ENCODE measurements around the gene SIK3.
A peak's percentile ranks its signal among the peaks of the same experiment; 100 is the strongest.

SIK3 gene

DNA sequence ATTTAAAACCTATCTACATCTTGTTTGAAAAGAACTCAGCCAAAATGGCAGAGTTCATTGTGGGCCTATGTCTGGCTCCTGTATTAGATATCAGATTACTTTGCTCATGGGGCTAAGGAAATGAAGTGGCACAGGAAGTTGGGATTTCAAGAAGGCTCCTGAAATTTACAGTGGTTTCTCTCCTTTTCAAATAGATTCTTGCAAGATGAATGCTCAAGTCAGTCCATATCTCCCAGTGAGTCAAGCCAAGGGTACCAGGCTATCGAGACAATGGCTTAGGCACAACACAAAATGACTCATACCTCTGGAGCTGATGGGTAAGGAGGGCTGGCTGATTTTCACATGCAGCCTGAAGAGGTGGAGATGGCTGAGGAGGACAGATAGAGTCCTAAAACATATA, 236.7 kb downstream of the SIK3 start:
- no peak for FAIRE-seq

DNA sequence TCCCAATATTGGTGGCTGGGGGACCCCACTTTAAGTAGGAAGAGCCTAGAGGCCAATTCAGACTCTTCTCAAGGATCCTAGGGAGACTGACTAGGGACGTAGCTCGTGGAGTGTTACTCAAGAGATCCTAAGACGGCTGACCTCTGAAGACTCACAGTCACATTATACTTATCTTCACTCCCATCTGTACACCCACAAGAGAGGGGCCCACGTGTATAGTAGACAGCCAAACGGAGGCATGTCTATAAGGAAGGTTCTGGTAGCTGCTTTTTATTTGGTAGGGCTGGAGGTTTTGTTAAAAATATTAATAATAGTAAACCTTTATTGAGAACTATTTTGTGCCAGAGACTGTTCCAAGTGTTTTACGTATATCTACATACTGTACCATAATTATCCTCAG, 237.9 kb downstream of the SIK3 start:
- no peak for FAIRE-seq

DNA sequence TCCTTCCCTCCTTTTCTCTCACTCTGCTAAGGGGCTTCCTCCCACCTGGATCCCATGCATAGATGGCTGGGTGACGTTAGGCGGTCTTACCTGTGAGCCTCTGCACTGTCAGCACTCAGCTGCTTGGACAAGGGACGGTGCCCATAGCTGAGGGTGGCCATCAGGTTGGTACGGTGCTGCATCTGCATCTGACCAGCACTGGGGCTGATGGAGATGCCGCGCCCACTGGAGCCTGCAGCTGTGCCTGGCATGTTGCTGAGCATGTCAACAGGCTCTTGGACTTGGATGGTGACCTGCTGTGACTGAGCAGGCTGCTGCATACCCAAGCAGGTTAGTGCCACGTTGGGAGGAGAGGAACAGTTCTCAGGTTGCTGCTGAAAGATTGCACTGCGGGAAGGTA, 239.1 kb downstream of the SIK3 start:
- no peak for FAIRE-seq

DNA sequence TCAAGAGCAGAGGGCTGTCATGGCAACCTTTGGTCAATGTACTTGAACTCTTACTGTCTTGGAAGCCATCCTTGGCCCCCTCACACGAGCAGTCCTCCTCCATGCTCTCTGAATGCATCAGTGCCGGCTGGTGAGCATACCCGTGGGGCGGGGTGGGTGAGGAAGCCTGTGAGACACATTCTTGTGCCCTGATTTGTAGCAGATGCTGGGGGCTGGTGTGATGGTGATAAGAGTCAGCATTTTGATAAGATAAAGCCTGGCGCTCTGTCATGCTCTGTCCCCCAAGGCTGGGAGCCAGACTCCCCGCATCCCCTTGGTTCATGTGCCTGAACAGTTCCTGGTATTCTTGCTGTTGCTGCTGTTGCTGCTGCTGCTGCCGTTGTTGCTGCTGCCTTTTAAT, 240.3 kb downstream of the SIK3 start:
- FAIRE-seq, result no peak

DNA sequence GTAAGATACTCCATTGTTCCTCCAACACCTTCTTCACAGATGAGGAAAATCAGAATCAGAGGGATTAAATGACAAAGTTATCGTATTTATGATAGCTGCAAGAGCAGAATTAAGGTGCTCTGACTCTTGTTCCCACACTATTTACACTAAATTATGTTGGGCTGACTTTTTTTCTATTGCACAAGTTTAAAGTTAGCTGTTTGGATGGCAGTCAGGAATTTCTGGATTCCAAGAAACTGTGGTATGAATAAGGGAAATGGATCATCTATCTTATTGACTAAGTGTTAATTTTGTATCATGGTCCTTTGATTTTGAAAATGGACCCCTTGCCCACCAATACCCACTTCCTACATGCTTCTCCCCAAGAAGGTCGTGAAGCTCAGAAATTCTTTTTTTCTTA, 240.9 kb downstream of the SIK3 start:
- no peak for FAIRE-seq

DNA sequence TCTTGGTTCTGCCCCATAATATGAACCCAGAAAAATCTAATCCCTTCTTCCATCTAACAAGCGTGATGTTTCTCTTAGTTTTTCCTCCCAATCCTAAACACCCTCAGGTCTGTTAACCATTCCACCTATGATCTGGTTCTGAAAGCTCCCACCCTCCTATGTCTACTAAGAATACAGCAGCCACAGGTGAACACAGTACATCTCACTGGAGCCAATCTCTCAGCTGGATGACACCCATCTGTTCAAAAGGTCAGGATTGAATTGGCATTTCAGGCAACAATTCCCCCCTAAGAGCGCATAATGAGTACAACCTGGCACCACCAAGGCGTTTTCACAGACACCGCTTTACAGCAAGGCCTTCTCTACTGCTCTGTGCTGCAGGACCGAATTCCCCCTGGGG, 241.8 kb downstream of the SIK3 start:
- FAIRE-seq, result no peak

DNA sequence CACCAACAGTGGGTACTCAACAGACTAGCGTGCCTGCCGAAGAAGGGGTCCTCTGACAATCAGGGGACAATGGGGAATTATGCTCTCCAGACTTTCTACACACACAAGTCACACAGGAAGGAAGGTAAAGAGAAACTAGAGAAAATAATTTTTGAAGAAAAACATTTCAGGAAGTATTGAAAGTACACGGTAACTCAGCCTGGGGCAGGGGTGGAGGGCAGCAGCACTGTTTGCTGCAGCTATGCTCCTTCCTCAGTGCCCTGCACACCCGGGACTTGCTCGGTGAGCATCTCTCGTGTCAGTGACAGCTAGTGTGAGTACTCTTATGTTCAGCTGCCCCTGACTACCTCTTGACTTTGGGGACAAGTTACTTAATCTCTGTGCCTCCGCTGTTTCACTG, 242.8 kb downstream of the SIK3 start:
- FAIRE-seq, result no peak

DNA sequence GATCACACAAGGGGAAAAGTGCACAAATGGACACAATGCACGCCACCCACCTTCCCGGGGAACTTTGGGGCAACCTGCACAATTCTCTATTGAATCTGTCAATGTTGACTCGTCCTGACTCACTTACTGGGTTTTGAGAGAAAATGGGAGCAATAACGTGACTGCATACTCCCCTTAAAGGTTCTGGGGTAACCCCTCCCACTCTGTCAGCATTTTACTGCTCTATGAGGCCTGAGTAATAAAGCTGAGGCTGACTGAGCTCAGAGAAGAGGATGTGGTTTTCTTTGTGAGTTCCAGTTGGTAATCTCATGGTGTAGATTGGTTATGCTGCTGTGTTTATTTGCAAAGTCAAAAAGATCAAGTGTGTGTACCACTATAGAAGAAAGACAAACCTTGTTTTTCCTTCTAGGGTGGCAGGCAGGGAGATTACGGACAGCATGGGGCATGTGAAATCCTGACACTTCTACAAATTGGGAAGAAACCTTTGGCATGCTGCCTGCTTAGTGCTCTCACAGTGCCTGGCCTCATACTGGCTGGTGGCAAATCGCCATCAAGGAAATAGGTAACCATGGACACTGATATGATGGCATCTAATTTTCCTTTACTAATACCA, 244.7 kb downstream of the SIK3 start:
- no peak for FAIRE-seq

DNA sequence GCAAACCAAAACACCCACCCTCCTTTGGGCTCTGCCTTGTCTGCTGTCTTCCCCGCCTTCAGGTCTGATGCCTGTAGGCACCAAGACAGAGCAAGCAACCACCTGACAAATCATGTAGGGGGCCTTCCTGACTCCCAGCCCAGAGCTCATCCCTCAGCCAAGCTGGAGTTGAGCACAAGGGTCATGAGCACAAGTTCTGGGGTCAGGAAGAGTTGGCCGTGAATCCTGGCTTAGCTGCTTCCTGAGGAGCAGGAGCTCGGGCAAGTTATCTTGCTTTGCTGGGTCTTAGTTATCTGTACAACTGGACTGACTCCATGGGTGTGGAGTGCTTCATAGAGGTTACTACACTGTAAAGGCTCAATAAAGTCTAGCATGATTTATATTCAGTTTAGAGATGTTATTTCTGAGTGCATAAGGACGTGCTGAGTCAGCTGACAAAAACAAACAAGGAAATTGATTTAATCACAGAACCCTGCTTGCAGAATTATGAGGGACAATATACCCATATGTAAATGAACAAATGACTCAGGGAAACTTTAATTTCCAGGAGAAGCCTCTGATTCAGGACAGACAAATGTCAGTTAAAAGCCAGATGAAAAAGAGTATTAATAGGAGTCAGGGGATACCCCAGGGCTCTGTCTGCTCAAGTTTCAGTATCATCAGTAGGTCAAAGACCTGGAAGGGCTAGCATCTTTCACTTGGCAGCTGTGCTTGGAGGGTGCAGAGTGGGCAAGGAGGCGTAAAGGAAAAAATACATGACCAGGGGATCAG, 245.8 kb downstream of the SIK3 start:
- peak; percentile 28 for FAIRE-seq

DNA sequence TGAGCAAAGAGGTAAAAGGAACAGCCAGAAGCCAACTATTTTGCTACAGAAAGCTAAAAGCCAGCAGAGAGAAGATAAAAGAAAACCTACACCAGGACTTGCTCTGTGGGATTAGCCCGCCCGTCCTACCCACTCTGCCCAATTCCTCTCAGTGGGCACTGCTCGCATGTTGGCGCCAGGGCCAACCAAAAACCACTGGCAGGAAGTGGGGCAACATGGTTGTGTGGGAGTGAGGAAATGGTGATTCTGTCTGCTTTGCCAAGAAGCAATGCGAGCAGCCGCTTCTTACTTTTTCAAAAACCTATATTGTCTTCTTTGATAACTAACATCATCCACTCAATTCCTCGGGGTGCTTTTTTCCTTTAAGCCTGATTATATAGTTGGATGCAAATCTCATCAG, 246.6 kb downstream of the SIK3 start:
- no peak for FAIRE-seq

DNA sequence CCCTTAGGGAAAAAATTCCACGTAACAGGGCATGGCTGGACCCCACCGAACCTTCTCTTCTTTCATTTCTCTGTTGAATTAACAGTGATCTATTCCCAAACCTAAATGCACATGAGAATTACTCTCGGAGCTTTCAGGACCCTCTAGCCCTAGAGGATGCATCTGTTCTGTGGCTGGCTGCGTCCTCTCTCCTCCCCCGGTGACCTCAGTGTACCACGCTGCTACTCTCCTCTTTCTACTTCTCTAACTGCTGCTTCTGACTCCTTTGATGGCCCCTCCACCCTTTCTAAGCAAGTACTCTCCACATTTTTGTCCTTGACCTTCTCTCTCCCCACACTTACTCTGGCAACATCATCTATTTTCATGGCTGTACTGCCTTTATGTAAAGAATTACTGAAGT, 248.7 kb downstream of the SIK3 start:
- FAIRE-seq, result no peak

DNA sequence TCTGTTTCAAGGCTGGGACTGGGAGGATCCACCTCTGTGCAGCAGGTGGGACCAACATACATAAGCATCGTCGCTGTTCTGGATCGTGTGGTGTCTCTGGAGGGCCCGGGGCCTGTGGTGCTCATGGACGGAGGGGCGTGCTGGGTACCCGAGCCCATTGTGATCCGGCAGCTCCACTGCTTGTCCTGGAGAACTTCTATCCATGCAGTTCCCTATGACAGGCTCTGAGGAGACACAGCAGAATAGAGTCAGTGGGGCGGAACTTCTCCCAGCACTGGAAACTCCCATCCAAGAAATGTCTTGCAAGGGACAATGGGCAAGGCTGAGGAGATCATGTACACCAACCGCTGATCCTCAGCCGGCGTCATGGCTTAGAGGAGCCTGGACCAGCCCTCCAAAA, 249.2 kb downstream of the SIK3 start:
- FAIRE-seq, result no peak

DNA sequence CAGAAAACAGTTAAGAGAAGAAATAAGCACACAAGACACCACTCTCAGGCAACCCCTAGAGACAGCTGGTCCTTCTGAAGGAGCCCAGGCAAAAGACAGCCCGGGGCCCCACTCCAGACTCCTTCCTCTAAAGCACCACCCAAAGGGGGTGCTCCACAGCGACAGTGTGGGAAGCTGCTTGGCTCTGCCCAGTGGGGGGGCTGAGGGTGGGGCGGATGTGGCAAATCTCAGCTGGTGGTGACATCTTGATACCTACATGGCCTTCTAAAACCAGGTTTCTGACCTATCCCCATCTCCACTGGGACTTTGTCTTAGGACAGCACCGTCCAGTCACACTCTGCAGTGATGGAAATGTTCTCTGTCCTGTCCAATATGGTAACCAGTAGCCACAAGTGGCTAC, 250.6 kb downstream of the SIK3 start:
- no peak for FAIRE-seq

DNA sequence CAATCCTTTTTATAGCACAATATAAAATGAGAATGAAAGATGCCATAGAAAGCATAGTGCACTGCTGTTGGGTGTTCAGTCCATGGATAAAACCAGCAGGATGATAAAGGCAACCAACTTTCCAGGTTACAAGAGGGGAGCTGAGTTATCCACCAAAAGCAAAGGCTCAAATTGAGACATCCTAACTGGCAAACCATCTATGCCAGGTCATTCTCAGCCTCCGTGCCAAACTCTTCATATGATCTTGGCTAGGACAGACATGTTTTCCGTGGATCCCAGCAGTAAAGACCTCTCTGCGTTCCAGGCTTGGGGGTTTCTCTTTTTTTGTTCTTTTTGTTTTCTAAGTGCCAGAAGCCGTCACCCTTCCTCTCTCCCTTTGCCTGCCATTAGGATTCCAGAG, 253.5 kb downstream of the SIK3 start:
- no peak for FAIRE-seq

DNA sequence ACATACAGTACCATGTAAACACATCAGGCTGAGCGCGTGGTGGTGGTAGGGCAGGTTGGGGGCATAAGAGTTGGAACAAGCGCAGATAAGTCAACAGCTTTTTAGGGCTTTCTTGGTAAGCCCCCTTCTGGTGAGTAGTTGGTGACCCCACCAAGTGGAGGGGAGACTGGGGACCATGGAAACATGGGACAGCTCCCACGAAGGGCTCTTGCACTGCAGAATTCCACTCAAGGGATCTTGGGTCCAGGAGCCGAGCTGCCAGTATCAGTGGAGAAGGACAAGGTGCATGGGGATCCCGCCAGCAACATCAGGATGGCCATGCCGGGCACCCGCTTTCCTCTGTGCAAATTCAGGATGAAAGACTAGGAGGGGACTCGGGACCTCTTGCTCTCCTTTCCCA, 254.6 kb downstream of the SIK3 start:
- no peak for FAIRE-seq

DNA sequence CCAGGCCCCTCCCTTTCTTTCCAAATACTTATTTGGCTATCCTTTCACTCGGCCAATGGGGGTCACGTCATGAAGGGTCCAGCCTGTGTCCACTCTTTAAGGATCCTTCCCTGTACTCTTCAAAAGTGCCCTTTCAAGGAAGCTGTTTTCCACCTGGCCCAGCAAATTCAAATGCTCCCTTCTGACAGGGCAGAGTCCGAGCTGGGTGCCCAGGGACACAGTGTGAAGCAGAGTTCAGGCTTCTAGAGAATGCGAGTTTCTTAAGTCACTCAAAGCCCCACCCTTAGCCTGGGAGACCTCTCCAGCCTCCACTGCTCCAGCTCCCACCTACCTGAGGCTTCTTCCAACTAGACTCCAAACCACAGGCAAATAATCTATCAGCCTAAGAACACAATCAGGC, 255.3 kb downstream of the SIK3 start:
- no peak for FAIRE-seq

DNA sequence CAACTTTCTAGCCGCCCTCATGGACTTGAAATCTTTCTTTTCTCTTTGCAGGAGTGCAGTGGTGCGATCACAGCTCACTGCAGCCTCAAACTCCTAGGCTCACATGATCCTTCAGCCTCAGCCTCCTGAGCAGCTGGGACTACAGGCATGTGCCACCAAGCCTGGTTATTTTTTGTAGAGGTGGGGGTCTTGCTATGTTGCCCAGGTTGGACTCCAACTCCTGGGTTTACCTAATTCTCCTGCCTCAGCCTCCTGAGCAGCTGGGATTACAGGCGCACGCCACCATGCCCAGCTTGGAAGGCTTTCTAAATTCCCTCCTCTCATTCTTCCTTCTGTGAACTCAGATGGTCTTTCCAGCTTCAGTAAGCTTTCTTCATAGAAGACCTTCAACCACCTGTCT, 256.1 kb downstream of the SIK3 start:
- FAIRE-seq, result no peak

DNA sequence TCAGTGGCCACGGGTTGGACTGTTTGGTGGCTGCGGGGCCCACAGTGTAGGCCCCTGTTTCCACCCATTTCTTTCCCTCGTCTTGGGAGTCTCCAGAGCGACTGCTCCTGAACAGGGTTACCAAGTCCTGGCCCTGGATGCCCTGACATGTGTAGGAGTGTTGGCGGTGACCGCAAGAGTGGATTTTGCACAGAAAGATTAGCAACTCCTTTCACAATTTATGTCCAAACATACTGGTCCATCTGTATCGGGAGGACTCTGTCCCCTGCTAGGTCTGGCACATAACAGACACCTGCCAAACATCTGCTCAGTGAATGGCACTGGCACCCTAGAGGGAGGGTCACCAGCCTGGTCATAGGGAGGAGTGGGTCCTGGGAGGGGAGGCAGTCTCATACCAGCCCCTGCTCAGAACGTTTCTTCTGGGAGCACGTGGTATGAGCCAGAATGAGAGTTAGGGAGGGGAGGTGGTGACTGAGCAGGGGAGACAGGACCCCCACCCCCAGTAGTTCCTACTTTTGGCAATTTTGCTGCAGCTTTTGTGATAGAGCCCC, 257.4 kb downstream of the SIK3 start:
- FAIRE-seq, result no peak

DNA sequence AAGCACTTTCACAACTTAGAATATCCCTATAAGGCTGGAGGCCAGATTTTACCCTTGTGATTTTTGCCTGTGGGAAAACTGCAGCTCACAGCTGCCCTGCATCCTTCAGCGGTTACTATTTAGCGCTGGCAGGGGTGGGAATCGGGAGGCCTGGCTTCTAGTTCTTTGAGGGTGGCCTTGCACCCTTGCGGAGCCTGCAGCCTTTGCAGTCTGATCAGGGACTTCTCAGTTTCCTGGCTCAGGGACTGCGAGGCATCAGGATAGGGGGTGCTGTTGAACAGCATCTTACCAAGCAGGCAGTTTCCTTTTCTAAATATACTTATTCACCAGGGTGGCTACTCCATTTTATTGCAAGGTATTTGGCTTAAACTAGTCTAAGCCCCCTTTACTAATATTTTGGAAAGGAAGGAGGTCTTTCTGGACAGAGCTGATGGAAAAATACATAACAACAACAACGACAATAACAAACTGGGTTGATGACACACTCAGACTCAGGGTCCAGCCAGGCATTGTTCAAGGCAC, 257.9 kb downstream of the SIK3 start:
- no peak for FAIRE-seq

DNA sequence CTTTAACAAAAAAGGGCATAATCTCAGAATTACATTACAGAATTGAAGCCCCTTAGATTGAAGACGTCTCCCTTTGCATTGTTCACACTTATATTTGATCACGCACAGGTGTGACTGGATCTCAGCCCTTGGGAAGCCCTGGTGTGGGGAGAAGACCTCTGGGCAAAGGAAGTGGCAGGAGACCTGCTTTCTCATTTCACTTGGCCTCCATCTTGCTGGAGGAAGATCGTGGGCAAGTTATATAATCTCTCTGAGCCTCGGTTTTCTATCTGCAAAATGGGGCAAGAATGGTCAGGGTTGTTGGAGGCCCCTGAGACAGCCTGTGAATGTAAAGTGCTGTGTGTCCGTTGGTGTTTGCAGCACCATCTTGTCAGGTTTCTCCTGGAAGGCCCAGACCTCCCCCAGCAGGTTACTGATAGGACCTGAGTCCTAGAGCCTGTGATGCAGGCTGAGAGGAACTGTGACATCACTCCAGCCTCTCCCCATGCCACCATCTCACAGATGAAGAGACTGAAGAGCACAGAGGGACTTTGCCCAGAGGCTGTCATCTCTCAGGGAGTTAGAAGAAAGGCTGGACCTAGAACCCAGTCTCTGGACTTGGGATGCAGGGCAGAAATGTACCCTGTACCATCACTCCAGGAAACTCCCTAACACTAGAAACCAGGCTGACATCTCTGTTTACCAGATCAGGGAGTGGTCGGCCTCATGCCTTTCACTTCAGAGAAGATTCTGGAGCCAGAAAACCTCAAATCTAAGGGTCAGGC, 259.7 kb downstream of the SIK3 start:
- FAIRE-seq, result no peak

DNA sequence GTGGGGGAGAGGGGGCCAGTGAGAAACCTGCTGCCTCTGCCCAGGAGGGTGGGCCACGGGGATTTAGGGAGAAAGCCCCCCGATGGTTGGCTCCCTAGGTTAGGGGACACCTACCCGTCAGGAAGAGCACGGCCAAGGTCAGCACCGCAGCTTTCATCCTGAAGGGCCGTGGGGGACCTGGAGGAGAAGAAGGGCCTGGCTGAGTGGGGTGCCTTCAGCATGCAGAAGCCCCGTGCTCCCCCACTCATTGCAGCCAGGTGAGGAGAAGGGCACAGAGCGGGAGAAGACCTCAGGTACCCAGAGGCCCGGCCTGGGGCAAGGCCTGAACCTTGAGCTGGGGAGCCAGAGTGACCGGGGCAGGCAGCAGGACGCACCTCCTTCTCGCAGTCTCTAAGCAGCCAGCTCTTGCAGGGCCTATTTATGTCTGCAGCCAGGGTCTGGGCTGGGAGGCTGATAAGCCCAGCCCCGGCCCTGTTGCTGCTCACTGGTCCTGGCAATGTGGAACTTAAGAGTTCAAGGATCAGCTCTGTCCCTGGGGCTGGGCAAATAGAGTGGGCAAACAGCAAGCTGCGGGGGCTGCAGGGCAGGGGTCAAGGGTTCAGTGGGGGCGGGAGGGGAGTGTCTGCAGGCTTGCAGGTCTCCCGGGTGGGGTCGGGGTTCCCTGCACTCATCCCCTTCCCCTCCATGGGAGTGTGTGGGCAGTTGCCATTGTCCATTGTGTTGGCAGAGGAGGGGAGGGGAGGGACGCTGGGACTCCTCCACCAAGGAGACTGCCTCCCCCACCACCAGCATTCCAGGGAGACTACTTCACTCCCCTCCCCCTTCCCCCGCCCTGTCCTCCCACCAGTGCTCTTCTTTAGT, 260.8 kb downstream of the SIK3 start, which contains the start of gene APOA1:
TSS of gene APOA1 (minus strand) at position 392 of the 861 bp plus-strand sequence. CDS start at position 157, 235 bp downstream.
- no peak for FAIRE-seq

DNA sequence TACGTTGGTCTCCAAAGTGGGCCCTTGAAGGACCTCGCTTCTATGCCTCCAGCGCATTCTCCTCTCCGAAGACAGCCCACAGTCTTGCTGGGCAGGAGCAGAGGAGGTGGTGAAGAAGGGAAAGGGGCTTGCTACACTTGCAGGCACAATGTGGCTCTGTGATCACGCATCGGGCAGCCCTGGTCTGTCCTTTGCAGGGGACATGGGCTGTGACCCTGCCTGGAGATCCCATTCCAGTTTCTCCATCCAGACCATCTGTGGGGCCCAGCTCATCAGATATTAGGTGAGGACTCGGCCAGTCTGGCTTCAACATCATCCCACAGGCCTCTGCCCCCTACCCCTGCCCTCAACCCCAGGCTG, 261.6 kb downstream of the SIK3 start:
- FAIRE-seq, result no peak

Data from colon (tissue), 2 donors.